ENCODE data around the gene WDR75.

GRCh38 chr2:189501487-189501886 lies 60.2 kb downstream of the WDR75 start:
- TF ChIP-seq EZH2 (IDR thresholded peaks at IDR 0.05) = no peak
- no peak for TF ChIP-seq FOXP2 (optimal IDR thresholded peaks at IDR 0.05; ENCODE audit: control extremely low read depth, extremely low read length, insufficient read depth)

Data from SK-N-MC (cell line).